C1 segment of cervical spinal cord (tissue), 14 donors: ENCODE measurements around the gene GAREM1.
A peak's percentile ranks its signal among the peaks of the same experiment; 100 is the strongest.
"Not testable (repeated sequence)": the region's sequence is repeated elsewhere in the genome, so short reads cannot be mapped to it uniquely, and the experiment has no call there.

Source experiments
- DNase-seq, 14 donors: peaks; one replicate each; lab custom pipeline; 2025; lab: John Stamatoyannopoulos, UW

GAREM1 gene

GRCh38 chr18:32371384-32371783 lies 99.3 kb downstream of the GAREM1 start:
- no peak for DNase-seq

GRCh38 chr18:32368991-32369390 lies 101.7 kb downstream of the GAREM1 start:
- peak in 1 of 14 donors; percentile 12 for DNase-seq

GRCh38 chr18:32368170-32368569 lies 102.5 kb downstream of the GAREM1 start:
- DNase-seq: peak in 1 of 14 donors; percentile 6

- DNase-seq: no peak
Observed at GRCh38 chr18:32366586-32367538, 103.8 kb downstream of the GAREM1 start.

- no peak for DNase-seq
Observed at GRCh38 chr18:32362484-32362883, 108.2 kb downstream of the GAREM1 start.

- DNase-seq: no peak
Observed at GRCh38 chr18:32360682-32361345, 109.9 kb downstream of the GAREM1 start.

GRCh38 chr18:32358529-32358928 lies 112.2 kb downstream of the GAREM1 start:
- DNase-seq: no peak

- DNase-seq: no peak
Observed at GRCh38 chr18:32358075-32358474, 112.6 kb downstream of the GAREM1 start.

GRCh38 chr18:32355896-32356295 lies 114.8 kb downstream of the GAREM1 start:
- DNase-seq: no peak

- no peak for DNase-seq
Observed at GRCh38 chr18:32354518-32354917, 116.2 kb downstream of the GAREM1 start.

GRCh38 chr18:32353257-32353656 lies 117.4 kb downstream of the GAREM1 start:
- DNase-seq: no peak

GRCh38 chr18:32351032-32351431 lies 119.7 kb downstream of the GAREM1 start:
- DNase-seq: no peak

- peak in 8 of 14 donors; percentile 6 to 56 (median 20) for DNase-seq
Observed at GRCh38 chr18:32349728-32350395, 120.8 kb downstream of the GAREM1 start.

GRCh38 chr18:32346671-32347070 lies 124.0 kb downstream of the GAREM1 start:
- DNase-seq: peak in 5 of 14 donors; percentile 11 to 31 (median 19)

GRCh38 chr18:32343634-32344033 lies 127.0 kb downstream of the GAREM1 start:
- DNase-seq: no peak

GRCh38 chr18:32341112-32341511 lies 129.6 kb downstream of the GAREM1 start:
- not testable (repeated sequence) for DNase-seq

GRCh38 chr18:32339045-32339444 lies 131.6 kb downstream of the GAREM1 start:
- DNase-seq: no peak

GRCh38 chr18:32337821-32338220 lies 132.9 kb downstream of the GAREM1 start:
- DNase-seq: no peak

GRCh38 chr18:32337347-32337746 lies 133.3 kb downstream of the GAREM1 start:
- DNase-seq: no peak

GRCh38 chr18:32335228-32335627 lies 135.5 kb downstream of the GAREM1 start:
- DNase-seq: no peak

- DNase-seq: peak in 1 of 14 donors; percentile 66
Observed at GRCh38 chr18:32333781-32334180, 136.9 kb downstream of the GAREM1 start.

GRCh38 chr18:32332708-32333107 lies 138.0 kb downstream of the GAREM1 start:
- no peak for DNase-seq
